ENCODE measurements around the gene CSTB.

- no peak for TF ChIP-seq EZH2 (IDR thresholded peaks at IDR 0.05; ENCODE audit: borderline replicate concordance, low read depth, low read length, poor library complexity, severe bottlenecking)
- TF ChIP-seq, protein P1, sequence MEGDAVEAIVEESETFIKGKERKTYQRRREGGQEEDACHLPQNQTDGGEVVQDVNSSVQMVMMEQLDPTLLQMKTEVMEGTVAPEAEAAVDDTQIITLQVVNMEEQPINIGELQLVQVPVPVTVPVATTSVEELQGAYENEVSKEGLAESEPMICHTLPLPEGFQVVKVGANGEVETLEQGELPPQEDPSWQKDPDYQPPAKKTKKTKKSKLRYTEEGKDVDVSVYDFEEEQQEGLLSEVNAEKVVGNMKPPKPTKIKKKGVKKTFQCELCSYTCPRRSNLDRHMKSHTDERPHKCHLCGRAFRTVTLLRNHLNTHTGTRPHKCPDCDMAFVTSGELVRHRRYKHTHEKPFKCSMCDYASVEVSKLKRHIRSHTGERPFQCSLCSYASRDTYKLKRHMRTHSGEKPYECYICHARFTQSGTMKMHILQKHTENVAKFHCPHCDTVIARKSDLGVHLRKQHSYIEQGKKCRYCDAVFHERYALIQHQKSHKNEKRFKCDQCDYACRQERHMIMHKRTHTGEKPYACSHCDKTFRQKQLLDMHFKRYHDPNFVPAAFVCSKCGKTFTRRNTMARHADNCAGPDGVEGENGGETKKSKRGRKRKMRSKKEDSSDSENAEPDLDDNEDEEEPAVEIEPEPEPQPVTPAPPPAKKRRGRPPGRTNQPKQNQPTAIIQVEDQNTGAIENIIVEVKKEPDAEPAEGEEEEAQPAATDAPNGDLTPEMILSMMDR (conservative IDR thresholded peaks at IDR 0.05; ENCODE audit: low read depth, low read length), result no peak
These were observed 41.8 kb downstream of the CSTB start for GRCh38 chr21:43734131-43734927.
